ENCODE data around the gene SCAPER.

Gene SCAPER

DNA sequence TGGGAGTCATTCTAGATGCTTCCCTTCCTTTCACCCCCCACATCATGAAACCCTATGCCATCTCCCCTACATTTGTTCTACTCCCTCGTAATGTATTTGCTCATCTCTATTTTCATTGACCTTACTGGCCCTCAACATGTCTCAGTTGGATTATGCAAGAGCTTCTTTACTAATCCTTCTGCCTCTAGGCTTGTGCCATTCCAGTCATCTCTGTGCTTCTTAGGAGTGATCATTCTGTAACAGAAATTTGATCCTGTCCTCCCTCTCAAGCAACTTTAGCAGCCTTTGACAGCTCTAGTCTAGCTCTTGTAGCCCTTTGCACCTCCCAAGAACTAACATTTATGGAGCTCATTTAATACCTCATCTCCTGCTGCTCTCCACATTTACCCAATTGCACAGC lies 503.9 kb downstream of the SCAPER start:
- no peak for DNase-seq (ENCODE audit: low read depth)

DNA sequence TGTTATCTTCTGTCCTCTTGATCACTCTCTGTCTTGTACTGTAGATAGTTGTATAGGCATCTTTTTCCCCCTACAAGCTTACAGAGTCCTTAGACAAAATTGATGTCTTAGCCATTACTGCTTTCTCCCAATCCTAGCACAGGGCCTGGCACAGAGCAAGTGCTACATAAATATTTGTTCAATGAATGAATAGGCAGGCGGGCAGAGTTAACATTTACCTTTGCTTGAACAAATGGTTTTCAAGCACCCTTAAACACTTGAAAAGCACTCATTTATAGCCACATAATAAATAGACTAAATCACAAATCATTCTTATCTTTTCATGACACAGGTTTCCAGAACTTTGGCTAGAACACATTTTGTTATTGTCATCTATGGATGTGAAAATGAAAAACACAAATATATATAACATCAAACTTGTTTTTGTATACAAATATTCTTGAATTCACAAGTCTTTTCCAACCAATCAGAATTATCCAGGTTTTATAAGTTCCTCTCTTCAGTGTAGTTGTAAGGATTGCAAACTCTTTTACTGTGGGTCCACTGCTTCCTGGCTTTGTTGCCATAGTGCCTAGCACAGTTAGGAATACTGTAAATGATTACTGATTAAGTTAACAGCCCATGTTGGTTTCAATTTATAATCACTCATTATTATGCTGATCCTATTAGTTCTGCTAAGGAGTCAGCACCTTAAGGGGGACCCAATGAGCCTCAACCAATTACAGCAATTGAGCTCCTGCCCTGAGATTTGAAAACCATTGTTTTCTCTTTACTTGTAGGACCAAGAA lies 506.6 kb downstream of the SCAPER start:
- no peak for DNase-seq (ENCODE audit: low read depth)

DNA sequence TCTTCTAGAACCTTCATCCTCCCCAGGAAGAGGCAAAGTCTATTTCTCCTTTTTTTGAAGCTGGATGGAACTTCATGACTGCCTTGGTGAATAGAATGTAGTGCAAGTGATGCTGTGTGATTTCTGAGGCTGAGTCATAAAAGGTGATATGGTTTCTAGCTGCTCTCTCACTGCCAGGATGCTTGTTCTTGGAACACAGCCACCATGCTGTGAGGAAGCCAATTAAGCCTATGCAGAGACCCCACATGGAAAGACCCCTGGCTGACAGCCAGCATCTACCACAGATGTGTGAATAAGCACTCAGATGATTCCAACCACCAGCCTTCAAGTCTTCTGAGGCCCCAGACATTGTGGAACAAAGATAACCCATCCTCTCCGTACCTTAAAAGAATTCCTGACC lies 511.5 kb downstream of the SCAPER start:
- no peak for DNase-seq (ENCODE audit: low read depth)

DNA sequence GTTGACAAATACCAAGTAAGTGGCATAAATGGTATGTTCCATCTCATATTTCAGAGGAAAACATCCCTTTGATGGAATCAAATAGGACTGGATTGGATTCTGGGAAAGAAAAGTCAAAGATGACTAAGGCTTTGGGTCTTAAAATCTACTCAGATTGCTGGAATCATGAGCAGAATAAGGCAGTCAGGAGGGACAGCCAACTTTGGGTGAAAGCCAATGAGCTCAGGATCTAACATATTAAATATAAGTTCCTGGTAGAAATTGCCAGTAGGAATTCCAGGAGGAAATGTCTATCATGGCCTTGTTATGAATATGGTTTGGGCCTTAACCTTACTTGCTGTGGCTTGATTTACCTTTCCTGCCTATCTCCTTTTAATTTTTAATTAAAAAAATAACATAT lies 513.3 kb downstream of the SCAPER start:
- DNase-seq (ENCODE audit: low read depth) = no peak

DNA sequence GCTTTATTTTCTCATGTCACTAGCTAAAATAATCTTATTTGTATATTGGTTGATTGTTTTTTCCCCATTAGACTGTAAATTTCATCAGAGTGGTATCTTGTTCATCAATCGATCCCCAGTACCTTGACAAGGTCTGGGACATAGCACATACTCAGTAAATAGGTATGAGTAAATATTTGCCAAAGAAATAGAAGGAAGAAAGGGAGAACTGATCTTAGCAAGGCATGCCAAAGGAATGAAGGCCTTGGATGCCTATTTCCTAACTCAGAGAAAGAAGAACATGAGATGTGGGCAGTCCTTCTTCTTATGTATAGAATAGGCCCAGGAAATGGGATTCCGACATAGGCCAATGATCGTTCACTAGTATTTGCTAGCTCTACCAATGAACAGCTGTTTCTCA lies 513.8 kb downstream of the SCAPER start:
- no peak for DNase-seq (ENCODE audit: low read depth)

DNA sequence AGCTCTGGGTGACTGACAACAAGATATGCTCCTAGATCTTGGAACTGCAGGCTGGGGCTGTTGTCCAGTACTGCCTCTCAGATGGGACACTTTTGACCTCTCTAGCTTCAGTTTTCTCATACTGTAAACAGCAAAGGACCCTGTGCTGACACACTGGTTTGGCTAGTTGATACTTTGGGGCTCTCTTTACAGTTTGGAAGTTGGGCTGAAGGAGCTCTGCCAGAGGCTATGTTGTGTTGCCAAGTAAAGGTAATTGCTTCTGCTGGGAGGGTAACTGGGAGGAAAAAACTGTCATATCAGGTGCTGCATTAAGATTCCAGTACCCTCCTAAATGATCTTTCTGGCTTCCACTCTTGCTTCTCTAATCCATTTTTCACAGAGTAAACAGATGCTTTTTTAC lies 514.6 kb downstream of the SCAPER start:
- DNase-seq (ENCODE audit: low read depth) = no peak

DNA sequence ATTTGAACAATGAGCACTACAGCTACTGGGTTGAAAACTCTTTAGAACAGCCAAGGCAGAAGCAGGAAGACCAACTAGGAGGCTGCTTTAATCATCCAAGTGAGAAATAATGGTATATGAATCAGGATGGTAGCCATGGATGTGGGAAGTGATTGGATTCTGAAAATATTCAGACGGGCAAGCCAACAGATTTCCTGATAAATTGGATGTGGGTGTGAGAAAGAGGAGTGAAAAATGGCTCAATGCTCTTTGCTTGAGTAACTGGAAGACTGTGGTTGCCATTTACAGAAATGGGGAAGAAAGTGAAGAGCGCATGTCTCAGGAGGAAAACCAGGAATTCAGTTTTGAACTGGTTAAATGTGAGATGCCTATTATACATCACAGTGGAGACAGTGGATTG lies 518.2 kb downstream of the SCAPER start:
- DNase-seq (ENCODE audit: low read depth) = no peak

DNA sequence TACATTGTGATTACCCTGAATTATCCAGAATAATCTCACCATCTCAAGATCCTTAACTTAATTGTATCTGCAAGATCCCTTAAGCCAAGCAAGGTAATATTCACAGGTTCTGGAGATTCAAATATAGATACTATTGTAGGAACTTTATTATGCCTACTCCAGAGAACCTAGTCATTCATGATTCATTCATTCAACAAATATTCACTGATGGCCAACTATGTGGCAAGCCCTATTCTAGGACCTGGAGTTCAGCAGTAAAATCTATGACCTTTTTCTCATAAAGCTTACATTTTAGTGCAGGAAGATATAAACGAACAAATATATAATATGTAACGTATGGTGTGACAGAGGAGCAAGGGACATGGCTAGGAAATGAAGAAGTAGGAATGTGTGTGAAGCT lies 519.0 kb downstream of the SCAPER start:
- DNase-seq (ENCODE audit: low read depth) = no peak

DNA sequence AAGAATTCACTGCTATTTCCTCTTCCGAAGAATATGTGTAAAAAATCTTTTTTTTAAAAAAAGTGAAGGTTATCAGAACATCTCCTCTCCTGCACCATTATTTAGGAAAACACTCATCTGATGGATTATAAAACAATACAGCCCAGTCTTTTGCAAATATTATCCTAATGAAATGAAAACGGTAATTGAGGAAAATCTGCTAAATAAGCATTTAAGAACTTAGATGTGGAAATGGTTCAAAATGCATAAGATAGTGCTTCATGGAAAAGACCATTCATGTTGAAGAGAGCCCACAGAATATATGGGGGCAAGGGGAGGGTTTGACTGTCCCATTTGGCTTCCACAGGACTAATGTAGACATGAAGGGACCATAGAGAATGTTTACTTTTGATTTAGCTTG lies 520.7 kb downstream of the SCAPER start:
- DNase-seq (ENCODE audit: low read depth) = no peak

DNA sequence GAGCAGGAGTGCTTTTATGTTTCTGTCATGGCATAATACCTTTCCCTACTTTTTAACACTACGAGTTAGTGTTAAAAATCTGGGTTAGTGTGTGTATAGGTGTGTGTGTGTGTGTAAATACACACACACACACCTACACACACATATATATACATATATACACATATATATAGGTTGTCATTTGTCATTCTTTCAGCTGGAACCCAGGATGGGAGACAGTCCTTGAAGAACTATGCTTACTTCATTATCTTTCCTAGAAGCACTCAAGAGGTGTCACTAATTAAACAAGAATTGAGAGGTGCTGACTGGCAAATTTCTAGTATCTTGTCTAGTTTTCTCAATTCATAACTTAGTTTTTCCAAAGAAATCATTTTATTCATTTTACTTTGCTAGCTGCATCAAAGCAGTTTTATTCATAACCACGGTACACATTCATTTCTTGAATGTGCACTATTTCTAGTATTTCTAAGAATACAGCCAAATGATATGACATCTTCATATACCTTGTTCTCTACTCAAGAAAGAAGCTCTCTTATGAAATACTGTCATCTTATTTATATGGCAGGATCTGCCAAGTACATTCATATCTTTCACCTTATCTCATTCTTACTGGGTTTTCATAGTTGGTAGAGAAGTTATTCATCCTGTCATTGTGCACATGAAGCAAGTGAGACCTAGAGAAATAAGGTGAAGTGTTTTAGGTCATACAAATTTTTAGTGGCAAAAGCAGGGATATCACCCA lies 522.0 kb downstream of the SCAPER start:
- DNase-seq (ENCODE audit: low read depth) = no peak

DNA sequence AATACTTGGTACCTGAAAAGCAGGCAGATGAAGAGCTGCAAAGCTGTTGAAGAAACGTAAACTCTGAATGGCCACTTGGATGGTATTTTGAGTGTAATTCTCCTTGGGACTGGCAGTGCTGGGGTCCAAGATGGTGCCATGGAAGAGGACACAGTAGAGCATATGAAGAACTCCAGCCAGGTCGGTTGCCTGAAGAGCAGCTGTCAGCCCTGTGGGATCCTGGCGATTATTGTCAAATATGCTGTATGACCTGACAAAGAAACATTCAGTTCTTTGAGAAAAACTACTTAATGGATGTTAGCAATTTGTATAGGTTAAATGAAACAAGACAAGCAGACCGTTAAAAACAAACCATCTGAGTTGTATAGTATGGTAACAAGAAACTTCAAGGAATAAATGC lies 523.8 kb downstream of the SCAPER start:
- DNase-seq (ENCODE audit: low read depth) = no peak

DNA sequence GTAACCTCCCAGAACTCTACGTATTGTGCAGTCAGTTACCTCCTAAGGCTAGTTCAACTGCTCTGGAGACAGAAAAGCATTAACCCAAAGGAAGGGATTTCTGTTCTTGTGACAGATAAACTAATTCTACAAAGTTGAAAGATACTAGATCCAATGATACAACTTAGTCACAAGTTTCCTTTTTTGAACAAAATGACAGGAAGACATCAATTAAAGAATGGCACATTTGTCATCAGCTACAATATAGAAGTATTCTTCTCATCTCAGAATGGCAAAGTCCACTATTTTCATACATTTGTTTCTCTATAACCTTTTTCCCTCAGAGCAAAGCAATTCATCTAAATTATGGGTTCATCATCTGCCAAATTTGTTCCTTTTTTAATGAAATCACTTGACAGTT lies 524.9 kb downstream of the SCAPER start:
- no peak for DNase-seq (ENCODE audit: low read depth)

DNA sequence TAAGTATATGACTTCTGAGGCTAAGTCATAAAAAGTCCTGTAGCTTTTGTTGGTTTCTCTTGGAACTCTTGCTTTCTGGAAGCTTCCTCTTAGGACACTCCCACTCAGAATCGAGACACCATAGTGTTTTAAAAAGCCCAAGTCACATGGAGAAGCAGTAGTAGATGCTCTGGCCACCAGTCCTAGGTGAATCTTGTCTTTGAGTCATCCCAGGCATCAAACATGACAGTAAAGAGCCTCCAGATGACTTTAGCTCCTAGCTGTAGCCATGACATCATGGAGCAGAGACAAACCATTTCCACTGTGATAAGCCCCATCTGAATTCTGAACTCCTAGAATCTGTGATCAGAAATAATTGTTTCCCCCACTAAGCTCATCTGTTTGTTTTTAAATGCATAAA lies 526.4 kb downstream of the SCAPER start:
- DNase-seq (ENCODE audit: low read depth) = no peak

DNA sequence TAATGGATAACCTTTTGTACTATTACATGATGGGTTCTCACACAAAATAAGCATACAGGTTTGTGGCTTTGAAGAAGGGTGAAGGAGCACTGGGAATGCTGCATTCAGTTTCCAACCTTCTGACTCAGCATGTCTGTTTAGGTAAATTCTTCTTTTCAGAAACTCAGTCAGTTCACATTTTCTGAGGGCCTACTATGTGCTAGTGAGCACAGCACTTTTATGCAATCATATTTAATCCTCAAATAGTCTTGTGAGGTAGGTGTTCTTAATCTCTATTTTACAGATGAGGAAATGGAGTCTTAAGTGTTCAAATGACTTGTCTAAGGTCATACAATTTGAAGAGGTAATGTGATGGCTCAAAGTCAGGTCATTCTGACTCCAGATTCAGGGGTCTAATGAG lies 527.4 kb downstream of the SCAPER start:
- DNase-seq (ENCODE audit: low read depth) = no peak

DNA sequence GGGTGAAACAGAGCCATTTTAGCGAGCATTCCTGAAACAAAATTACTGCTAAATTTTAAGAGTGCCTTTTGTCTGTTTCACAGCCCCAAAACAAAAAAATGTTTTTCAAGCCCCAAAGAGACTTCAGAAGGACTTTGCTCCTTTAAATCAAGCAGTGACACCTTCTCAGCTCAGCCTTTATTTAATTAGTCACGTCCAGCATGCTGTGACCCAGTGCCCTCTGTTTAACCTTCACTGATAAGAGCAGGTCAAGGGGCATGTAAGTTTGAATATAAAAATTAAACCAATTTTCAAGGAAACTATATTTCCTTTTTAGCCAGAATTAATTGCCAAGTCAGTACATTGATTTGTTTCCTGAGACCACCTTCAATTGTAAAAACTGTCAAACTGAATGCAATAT lies 527.9 kb downstream of the SCAPER start:
- no peak for DNase-seq (ENCODE audit: low read depth)

DNA sequence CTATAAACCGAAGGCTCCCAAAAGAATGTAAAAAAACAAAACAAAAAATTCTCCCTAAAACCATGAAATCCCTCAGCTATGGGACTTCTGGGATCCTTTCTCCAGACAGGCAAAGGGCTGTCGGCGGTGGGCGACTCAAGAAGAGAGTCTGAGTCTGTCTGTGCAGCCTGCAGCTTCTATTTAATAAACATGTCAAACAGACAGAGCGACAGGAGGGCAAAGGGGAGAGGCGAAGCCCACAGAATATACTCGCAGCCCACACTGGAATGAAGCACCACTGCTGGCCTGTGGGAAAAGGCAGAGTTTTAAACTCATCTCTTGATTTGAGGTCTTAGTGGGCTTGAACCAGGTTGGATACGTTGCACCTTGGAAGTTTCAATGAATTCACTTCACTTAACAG lies 528.3 kb downstream of the SCAPER start:
- no peak for DNase-seq (ENCODE audit: low read depth)

DNA sequence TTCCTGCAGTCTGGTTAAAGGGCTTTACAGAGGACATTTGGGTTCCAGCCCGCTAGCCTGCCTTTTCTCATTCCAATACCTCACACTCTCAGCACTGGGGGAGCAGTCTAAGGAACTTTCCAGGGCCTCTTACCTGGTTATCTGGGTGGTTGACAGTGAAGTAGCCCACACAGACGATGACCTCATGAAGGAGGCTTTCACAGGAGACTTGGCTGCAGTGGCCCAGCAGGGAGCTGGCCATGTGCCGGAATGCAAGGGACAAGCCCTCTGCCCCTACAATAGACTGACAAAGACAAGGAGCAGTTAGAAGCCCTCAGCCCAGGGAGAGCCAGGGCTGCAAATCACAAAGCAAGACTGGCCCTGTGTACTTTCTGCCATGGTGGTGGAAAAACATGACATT lies 529.1 kb downstream of the SCAPER start:
- DNase-seq (ENCODE audit: low read depth) = no peak

DNA sequence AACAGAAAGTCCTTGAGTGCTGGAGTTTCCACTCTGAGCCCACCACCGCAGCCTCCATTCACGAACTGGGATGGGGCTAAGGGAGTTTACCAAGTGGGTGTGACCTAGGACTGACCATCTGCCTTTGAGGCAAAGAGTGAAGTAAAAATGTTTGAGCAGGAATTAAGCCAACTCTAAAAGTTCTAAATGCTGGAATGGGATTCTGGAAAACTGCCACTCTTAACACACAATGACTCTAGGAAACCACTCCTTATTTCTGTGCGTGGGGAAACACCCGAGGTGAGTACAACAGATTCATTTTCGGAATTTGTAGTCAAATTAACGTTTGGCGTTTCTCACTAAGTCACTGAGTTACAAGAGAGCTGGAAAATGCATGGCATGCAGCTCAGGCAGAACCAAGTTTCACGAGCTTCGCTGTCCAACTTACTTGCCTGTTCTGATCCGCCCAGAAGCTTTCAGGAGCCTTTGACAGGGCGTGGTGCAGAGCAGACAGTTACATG lies 537.0 kb downstream of the SCAPER start:
- no peak for DNase-seq (ENCODE audit: low read depth)

DNA sequence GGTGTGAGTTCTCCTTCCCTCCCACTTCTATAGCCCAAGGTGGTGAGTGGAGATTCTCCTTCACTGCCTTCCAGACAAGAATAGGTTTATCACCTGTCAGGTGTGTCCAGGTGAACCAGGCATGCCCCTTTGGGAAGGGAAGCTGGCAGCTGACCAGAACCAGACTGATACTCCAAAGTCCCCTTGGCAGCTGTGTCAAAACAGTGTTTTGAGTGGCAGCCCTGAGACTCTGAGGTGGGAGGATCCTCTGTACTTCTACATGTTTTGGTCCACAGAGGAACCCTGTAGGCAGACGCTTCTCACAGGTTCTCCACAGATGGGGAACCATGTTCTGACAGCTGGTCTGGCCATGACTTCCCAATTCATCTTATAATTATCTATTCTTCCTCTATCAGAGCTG lies 538.4 kb downstream of the SCAPER start:
- no peak for DNase-seq (ENCODE audit: low read depth)

DNA sequence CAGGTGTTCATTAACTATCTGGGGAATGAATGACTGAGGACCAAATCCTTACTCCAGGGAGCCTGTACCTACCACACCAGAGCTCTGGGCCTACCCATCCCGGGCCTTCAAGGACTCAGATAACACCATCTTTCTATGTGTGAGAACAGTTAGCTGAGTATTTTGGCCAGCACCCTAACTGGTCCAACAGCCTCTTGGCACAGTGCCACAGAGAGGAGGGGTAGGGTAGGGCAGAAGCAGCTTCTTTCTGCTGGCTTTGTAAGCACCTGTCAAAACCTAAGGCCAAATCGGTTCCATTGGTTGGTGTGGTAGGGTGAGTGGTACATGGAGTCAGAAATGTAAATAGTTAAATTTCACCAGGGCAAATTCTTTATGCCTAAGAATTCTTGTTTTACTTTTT lies 541.9 kb downstream of the SCAPER start:
- DNase-seq (ENCODE audit: low read depth) = no peak

DNA sequence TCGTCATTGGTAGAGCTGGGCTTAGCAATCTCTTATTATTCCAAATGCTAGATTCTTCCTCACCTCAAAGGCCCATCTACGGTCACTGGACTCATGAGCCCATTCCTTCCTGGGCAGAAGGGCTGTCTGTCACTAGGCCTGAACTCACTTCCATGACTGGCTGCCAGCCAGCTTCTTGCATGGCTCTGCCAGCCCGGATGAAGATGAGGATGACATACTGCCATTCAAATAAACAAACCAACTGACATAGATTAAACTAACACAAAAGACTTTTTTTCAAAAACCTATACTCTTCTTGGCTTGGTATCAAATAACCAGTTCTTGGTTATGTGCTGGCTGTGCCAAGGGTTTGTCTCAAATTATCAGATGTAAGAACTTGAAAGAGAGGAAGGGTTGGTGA lies 544.7 kb downstream of the SCAPER start:
- DNase-seq (ENCODE audit: low read depth) = no peak

DNA sequence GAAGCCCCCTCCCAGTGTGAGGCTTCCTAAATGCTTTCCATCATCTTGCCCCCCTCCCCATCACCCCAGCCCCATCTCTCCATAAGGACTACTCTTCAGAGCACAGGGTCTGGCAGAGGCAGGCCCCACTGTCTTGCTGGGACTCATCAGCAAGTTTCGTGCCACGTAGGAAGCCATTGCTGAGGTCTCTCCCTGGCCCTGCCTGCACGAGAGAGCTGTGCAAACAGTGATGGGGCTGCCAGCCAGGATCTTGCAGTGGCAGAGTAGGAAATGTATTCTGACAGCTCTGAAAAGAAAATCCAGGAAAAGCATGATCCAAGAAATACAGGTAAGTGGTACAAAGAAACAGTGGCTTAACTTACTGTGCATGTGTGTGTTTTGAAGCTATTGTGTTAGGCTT lies 546.0 kb downstream of the SCAPER start:
- no peak for DNase-seq (ENCODE audit: low read depth)

DNA sequence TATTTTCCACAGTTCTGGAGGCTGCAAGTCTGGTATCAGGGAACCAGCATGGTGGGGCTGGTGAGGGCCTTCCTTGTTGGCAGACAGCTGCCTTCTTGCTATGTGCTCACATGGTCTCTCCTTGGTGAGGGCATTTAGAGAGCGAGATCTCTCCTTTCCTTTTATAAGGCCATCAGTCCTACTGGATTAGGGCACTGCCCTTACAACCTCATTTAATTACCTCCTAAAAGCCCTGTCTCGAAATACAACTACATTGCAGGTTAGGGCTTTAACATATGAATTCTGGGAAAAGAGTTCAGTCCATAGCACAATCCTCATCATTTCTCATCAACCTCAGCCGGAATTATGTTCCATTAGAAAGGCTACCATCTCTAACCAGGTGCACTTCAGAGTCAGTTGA lies 546.7 kb downstream of the SCAPER start:
- no peak for DNase-seq (ENCODE audit: low read depth)
